Upper lobe of left lung (tissue), 4 donors: ENCODE measurements around the gene IL17RC.
"Not testable (repeated sequence)": the region's sequence is repeated elsewhere in the genome, so short reads cannot be mapped to it uniquely, and the experiment has no call there.

ENCODE experiments used
- CTCF ChIP-seq, 6 experiments: fragments of 450-650 bp in 4 of 6; fragments of 200-600 bp in 2 of 6; sonication (generic) in 2 of 6; IDR thresholded peaks; one replicate each; pipeline ENCODE4 v1.5.1; 2016 to 2019; ENCODE audit warnings: antibody characterized with exemption in 6 of 6
- EP300 ChIP-seq, 4 donors: sonication (generic); formaldehyde crosslinking; IDR thresholded peaks; one replicate each; pipeline ENCODE4 v1.5.1; 2017; ENCODE audit warnings: antibody characterized with exemption in 4 of 4, control low read depth in 2 of 4
- POLR2A ChIP-seq, 4 donors: fragments of 450-650 bp; IDR thresholded peaks; one replicate each; pipeline ENCODE4 v1.5.1; 2016 to 2017; ENCODE audit warnings: antibody characterized with exemption in 4 of 4, mild to moderate bottlenecking in 2 of 4

- TF ChIP-seq EP300, POLR2A, CTCF (IDR thresholded peaks at IDR 0.05): not testable (repeated sequence)
Observed at GRCh38 chr3:9896755-9897407, 20.0 kb upstream of the IL17RC start.
